ENCODE measurements around the gene LSM7. TPM values are rescaled to one million over a fixed set of nuclear protein-coding genes. Genes with fewer than 3 reads are reported as not detected.

LSM7 gene
- total RNA-seq, 2 experiments from 2014 or later = 73.6 to 80.1 TPM

GRCh38 chr19:2273356-2274184 lies 54.8 kb downstream of the LSM7 start:
- peak overlapping the region; percentile 45 for H3K4me3 ChIP-seq (ENCODE audit: low read length)
- peak; percentile 11 for ATAC-seq (ENCODE audit: poor library complexity)
- CTCF ChIA-PET = interaction anchor here (1.2 to 3.3 kb wide), 8 partner anchors 12 to 118 kb away, joined by 3 to 16 read pairs (median 5); partner anchors contain the start of gene PLEKHJ1
- Mint-ChIP-seq H3K27me3 (no peaks in the 10 kb centered on the region), H3K4me3 (peak overlapping the region; percentile 83), H3K9me3 (no peaks in the 10 kb centered on the region), H3K27ac (peak overlapping the region; percentile 97), H3K36me3 (ENCODE audit: low read depth) (peaks cover 59% of the 10 kb centered on the region), H3K4me1 (ENCODE audit: low read depth) (peaks cover 31% of the 10 kb centered on the region)
- peaks cover 0 to 6% of the 10 kb centered on the region in 2 experiments for H3K9me3 ChIP-seq (ENCODE audit: control insufficient read depth in 1 of 2, insufficient read depth in 1 of 2, low read length in 2 of 2)
- H3K27ac ChIP-seq (ENCODE audit: low read depth in 1 of 2, low read length in 2 of 2) = peak overlapping the region; percentile 72 to 85
- peaks cover 50% of the 10 kb centered on the region for H3K4me1 ChIP-seq (ENCODE audit: insufficient read depth, low read length)
- DNase-seq = peak; percentile 54 to 89 (median 70)
- intact Hi-C loops (cut with DNase I, micrococcal nuclease) = loop anchor here (1.0 to 10.0 kb wide), 7 partner anchors 20 to 341 kb away; partner anchors contain the start of genes PLEKHJ1 (in 2 of the 2), SF3A2 (in 2 of the 2), LSM7 (in 1 of the 2) and SPPL2B (in 1 of the 2)
- H3K36me3 ChIP-seq (ENCODE audit: insufficient read depth, low read length) = peaks cover 32% of the 10 kb centered on the region
- TF ChIP-seq, protein P1, sequence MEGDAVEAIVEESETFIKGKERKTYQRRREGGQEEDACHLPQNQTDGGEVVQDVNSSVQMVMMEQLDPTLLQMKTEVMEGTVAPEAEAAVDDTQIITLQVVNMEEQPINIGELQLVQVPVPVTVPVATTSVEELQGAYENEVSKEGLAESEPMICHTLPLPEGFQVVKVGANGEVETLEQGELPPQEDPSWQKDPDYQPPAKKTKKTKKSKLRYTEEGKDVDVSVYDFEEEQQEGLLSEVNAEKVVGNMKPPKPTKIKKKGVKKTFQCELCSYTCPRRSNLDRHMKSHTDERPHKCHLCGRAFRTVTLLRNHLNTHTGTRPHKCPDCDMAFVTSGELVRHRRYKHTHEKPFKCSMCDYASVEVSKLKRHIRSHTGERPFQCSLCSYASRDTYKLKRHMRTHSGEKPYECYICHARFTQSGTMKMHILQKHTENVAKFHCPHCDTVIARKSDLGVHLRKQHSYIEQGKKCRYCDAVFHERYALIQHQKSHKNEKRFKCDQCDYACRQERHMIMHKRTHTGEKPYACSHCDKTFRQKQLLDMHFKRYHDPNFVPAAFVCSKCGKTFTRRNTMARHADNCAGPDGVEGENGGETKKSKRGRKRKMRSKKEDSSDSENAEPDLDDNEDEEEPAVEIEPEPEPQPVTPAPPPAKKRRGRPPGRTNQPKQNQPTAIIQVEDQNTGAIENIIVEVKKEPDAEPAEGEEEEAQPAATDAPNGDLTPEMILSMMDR (IDR thresholded peaks at IDR 0.05) = peak; percentile 99
- POLR2A ChIA-PET = interaction anchor here (0.6 to 11.5 kb wide), 8 partner anchors 16 to 391 kb away, joined by 3 to 195 read pairs (median 4); partner anchors contain the start of genes JSRP1, LSM7, PLEKHJ1 and SF3A2
- peaks cover 0 to 6% of the 10 kb centered on the region in 2 experiments for H3K27me3 ChIP-seq (ENCODE audit: control insufficient read depth in 1 of 2, insufficient read depth in 2 of 2, low read length in 2 of 2)

Other genes with a start within 250 kb of the LSM7 start
- gene MOB3A, start 232.3 kb downstream of the LSM7 start, total RNA-seq = 10 to 100 TPM; 96.4 to 97.3 TPM
- 10 to 100 TPM; 17.4 to 17.9 TPM for gene IZUMO4, start 231.7 kb downstream of the LSM7 start, total RNA-seq
- gene AP3D1, start 177.0 kb downstream of the LSM7 start, total RNA-seq = 10 to 100 TPM; 41.8 to 41.9 TPM
- gene DOT1L, start 164.7 kb downstream of the LSM7 start, total RNA-seq = 10 to 100 TPM; 20.9 to 24.8 TPM
- 10 to 100 TPM; 21.4 to 23.2 TPM for gene PLEKHJ1, start 92.3 kb downstream of the LSM7 start, total RNA-seq
- 100 to 1,000 TPM; 186 to 194 TPM for gene SF3A2, start 91.8 kb downstream of the LSM7 start, total RNA-seq
- 1 to 10 TPM; 3.3 to 3.5 TPM for gene AMH, start 79.3 kb downstream of the LSM7 start, total RNA-seq
- gene JSRP1, start 72.2 kb downstream of the LSM7 start, total RNA-seq = under 1 TPM; 0.56 to 0.58 TPM
- not detected for gene PEAK3, start 46.4 kb downstream of the LSM7 start, total RNA-seq
- under 1 TPM; 0.33 to 0.39 TPM for gene LINGO3, start 20.4 kb downstream of the LSM7 start, total RNA-seq
- gene SPPL2B, start 98 bp upstream of the LSM7 start, total RNA-seq = 100 to 1,000 TPM; 106 to 111 TPM
- not detected for gene TMPRSS9, start 31.7 kb upstream of the LSM7 start, total RNA-seq
- 10 to 100 TPM; 17.3 to 22.3 TPM for gene TIMM13, start 99.0 kb upstream of the LSM7 start, total RNA-seq
- gene LMNB2, start 128.4 kb upstream of the LSM7 start, total RNA-seq = 1 to 10 TPM; 9.7 to 10.0 TPM
- gene GADD45B, start 147.5 kb upstream of the LSM7 start, total RNA-seq = 100 to 1,000 TPM; 284 to 285 TPM

All from CD4-positive, alpha-beta T cell (primary cell).